HUDEP-2 (cell line): ENCODE measurements around the gene TUBA1C.
"Not testable (repeated sequence)": the region's sequence is repeated elsewhere in the genome, so short reads cannot be mapped to it uniquely, and the experiment has no call there.

Source experiments
- DNase-seq, 76 experiments: peaks; one replicate each; lab custom pipeline; 2025; ENCODE audit not compliant: unreplicated experiment in 76 of 76; lab: John Stamatoyannopoulos, UW

The TUBA1C gene

DNA sequence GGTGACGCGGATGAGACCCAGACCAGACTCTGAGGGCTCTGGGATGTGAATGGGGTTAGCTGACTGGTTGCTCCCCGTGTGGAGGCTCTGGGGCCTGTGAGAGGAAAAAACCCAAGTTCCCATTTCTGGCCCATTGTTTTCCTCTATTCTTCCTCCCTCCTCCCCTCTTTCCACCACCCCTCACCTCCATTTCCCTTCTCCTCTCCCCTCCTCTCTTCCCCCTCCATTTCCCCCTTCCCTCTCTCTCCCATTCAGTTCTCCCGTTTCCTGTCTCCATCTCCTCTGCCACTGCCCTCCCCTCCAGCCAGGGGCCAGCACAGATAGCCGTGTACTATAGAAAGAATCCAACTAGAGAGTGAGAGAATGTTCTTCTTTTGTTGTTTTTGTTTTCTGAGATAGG is 17.4 kb downstream of the TUBA1C start:
- DNase-seq = no peak

DNA sequence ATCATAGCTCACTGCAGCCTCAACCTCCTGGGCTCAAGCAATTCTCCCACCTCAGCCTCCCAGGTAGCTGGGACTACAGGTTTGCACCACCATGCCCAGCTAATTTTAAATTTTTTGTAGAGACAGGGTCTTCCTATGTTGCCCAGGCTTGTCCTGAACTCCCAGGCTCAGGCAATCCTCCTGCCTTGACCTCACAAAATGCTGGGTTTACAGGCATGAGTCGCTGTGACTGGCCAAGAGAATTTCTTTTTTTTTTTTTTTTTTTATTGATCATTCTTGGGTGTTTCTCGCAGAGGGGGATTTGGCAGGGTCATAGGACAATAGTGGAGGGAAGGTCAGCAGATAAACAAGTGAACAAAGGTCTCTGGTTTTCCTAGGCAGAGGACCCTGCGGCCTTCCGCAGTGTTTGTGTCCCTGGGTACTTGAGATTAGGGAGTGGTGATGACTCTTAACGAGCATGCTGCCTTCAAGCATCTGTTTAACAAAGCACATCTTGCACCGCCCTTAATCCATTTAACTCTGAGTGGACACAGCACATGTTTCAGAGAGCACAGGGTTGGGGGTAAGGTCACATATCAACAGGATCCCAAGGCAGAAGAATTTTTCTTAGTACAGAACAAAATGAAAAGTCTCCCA is 18.0 kb downstream of the TUBA1C start:
- not testable (repeated sequence) for DNase-seq

DNA sequence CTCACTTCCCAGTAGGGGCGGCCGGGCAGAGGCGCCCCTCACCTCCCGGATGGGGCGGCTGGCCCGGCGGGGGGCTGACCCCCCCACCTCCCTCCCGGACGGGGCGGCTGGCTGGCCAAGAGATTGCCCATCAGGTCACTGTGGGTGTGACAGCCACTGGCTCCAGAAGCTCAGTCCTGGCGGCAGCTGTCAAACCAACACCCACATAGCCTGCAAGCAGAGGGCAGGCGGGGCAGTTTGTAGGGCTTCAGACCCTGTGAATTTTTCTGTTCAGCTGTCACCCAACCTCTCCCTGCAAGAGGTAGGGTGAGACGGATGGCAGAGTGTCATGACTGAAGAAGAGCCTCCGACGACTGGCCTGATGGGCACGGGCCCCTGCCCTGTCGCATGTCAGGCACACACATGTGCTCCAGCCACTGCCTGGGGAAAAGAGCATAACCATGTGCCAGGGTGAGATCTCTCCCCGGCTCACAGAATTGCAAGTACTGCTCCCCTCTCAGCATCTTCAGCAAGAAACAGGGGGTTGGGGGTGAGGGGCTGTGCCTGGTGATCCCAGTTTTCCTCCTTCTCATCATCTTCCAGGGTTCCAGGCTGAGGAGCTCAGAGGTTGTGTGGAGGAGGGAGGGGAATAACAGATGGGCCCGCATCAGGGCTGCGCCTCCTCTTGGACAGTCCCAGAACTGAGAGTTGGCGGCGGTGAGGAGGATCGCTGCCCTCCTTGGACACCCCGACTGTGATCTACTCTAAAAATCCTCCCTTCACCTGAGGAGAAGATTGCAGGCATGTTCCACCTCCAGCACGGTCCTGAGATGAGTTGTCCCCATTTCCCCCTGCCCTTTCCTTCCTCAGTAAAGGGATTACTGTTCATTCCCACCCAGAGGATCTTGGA is 18.9 kb downstream of the TUBA1C start:
- no peak for DNase-seq

DNA sequence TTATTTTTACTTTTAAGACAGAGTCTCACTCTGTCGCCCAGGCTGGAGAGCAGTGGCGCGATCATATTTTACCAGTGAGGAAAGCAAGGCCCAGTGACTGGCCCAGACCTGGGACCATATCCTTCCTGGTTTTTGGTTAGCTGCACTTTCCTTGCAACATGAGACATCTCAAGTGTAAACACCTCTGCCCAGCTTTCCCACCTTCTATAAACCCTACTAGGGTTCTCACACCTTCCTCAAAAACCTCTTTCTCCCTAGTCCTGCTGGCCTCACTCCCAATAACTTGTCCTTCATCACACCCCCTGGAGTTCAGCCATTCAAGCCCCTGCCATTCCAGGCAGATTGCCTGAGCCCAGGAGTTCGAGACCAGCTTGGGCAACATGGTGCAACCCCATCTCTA is 19.8 kb downstream of the TUBA1C start:
- no peak for DNase-seq

DNA sequence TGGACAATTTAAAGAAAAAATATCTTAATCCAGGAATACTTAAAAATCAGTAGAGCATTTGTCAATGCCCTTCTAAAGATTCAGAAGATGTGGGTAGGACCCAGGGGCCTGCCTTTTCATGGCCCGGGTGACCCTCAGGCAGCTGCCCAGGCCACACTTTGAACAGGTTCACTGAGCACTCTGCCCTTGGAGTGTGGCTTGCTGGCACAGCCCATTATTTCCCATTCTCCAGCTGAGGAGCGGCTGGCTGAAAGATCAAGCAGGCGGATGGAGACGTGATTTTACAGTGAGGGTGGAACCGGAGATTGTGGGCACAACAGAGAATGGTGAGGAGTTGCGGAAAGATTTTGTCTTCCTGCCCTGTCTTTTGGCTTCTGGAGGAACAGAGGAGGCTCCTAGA is 23.0 kb downstream of the TUBA1C start:
- no peak for DNase-seq

DNA sequence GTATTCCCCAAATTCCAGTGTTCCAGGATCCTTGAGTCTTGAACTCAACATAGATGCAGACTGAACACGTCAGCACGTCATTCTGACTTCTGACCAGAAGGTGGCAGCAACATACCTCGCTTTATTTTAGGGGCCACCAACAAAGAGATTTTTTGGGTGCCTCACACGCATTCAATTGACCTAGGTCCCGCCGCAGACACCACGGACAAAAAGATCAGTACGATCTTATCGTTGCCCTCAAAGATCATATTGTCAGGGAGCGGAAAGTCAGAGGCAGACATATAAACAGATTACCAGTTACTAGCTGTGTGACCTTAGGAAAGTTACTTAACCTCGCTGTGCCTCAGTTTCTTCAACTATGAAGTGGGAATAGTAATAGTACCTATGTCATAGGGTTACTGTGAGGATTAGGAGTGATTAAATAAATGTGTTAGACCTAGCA is 23.6 kb downstream of the TUBA1C start:
- DNase-seq = peak in 36 of 76 experiments; percentile 5 to 56 (median 34)

DNA sequence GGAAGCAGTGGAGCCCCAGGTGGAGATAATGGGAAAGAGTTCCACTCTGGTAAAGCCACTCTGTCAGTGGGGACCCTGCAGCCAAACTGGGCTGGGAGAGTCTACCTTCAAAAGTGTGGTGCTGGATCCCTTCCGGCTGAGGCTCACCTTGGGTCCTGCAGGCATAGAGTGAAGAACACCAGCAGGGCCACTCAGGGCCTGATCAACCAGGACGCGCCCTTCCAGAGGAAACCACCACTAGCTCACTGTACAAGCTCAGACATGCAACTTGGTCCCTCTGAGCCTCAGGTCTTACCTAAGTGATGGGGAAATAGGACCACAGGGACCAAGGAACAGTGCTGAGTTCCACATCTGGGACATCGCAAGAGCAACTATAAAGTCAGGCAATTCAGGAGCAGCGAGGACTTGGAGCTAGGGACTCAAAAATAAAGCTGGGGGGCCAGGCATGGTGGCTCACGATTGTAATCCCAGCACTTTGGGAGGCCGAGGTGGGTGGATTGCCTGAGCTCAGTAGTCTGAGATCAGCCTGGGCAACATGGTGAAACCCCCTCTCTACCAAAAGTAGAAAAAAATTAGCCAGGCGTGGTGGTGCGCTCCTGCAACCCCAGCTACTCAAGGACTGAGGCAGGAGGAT is 24.2 kb downstream of the TUBA1C start:
- DNase-seq = no peak

DNA sequence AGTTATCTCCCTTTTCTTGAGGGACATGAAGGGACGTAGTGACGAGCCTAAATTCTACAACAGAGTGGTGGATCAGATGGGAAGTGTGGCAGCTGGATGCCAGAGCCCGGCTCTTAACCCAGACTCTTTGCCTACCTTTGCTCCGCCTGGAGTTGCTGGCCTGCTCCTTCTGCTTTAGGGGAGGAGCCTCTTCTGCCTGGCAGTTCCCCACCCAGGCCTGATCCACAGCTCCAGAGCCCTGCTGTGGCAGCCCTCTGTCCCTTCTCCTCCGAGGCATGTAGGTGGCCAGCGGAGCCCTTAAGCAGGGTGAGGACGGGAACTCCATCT is 27.8 kb downstream of the TUBA1C start:
- no peak for DNase-seq

DNA sequence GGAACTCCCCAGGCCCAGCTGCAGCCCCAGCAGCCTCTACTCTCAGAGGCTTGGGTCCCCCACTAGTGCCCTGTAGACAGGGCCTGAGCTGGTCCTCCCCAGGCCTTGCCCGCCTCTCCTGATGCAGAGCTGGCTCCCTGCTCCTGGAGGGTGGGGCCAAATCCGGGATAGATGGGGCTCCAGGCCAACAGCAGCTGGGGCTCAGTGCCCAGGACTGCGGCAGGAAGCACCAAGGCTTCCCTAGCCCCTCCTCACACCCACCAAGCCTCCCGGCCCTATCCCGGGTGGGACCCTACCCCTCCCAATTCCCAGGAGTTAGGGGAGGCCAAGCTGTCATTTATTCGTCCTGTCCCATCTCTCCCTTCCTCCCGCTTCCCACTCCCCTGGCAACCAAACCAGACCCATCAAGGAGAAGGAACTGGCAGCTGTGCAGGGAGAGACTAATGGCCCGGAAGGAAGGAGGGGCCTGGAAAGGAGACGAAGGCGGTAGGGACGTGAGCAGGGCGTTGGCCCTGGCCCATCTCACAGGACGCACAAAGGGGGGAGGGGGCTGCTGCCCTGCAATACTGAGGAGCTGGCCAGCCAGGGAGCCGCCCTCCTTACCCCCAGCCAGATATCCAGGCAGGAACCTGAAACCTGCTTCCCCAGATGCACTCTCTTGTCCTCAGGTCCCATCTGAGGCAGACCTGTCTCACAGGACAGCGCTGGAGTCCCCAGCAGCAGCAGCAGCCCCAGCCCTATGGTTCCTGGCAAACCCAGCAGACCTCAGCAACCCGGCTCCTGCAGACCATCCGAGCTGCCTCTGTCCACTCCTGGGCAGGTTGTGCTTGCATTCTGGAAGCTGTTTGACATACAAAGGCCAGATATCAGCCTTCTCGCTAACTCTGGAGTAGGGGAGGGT is 28.4 kb downstream of the TUBA1C start:
- DNase-seq = no peak

DNA sequence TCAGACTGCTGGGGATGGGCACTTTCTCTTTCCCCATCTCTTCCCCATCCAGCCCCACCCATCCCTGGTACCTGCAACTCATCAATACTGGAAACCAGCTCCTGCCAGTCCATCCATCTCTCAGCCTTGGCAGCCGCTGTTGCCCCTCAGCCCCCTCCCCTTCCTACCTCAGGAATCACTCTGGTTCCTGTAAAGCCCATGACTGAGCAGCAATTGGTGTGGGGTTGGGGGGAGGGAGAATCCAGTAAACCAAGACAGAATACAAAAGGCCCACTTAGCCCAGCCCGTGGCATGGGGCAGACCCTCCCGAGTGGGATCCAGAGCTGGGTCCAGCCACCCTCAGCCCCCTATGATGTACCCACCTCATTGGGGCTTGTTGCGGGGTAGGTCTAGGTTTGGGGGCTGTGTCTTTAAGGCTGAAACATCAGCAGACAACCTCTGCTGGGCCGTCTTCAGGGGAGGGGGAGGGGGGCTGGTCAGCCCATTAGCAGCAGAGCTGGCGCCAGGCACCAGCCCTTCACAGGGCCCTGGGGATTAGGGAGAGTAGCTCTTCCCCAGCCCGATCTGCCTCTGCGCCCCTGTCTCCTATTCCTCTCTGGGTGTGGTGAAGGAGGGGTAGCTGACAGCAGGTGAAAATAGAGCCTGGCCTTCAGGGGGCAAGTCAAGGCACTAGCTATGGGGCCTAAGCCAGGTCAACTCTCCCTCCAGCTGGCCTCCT is 29.4 kb downstream of the TUBA1C start:
- no peak for DNase-seq

DNA sequence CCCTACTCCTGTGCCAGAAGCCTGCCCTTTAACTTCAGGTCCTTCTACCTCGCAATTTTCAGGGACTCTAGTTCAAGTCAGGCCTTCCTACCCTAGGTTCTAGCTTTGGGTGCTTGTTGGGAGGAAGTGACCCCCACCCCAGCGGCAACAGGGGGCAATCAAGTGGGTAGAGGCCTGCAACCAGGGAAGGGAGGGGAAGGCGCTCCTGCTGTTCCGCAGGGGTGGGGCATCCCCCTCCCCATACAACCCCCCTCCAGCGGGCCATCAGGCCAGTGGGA is 29.9 kb downstream of the TUBA1C start:
- no peak for DNase-seq

DNA sequence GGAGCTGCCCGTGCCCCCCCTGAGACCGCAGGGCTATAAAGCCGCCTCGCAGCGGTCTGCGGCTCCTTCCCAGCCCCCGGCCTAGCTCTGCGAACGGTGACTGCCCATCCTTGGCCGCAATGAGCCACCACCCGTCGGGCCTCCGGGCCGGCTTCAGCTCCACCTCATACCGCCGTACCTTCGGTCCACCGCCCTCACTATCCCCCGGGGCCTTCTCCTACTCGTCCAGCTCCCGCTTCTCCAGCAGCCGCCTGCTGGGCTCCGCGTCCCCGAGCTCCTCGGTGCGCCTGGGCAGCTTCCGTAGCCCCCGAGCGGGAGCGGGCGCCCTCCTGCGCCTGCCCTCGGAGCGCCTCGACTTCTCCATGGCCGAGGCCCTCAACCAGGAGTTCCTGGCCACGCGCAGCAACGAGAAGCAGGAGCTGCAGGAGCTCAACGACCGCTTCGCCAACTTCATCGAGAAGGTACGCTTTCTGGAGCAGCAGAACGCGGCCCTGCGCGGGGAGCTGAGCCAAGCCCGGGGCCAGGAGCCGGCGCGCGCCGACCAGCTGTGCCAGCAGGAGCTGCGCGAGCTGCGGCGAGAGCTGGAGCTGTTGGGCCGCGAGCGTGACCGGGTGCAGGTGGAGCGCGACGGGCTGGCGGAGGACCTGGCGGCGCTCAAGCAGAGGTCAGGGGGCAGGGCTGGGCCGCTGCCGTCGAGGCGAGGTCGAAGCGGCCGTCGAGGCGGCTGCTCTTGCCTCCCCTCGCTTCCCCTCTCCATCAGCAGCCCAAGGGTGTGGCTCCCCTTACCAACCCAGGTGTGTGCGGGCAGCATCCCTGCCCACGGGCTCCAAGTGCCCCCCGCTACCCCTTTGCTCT is 30.4 kb downstream of the TUBA1C start, which contains the start of gene PRPH:
Gene PRPH, plus strand, starts transcription at position 66 of the 855 bp plus-strand sequence. Its CDS starts 54 bp downstream, at position 120.
- DNase-seq = no peak

DNA sequence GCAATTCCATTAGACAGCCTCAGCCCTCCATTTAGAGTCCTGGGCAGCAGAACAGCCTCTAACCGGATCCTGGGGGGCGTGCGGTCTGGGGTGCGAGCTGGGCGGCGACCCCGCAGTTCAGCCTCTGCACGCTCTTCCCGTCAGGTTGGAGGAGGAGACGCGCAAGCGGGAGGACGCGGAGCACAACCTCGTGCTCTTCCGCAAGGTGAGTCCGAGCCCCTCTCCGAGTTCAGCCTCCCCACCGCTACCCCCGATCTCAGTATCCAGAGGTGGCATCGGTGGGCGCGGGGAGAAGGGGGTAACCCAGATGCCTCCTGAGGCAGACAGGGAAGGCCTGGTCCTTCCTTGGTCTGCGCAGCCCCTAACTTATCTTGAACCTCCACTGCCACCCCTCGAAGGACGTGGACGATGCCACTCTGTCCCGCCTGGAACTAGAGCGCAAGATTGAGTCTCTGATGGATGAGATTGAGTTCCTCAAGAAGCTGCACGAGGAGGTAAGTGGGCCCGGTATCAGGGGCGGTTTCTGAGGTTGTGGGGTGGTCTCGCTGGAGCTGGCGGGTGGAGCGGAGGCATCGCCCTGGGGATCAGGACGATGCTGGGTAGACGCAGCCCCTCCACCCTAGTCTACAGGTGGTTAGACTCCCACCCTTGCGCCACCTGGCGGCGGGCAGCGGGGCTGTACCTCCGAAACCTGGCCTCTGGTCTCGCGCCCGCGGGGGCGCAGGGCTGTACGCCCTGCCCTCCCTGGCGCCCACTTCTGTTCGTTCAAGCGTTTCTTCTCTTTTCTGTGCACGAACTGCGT is 31.4 kb downstream of the TUBA1C start:
- peak in 38 of 76 experiments; percentile 4 to 56 (median 30) for DNase-seq

DNA sequence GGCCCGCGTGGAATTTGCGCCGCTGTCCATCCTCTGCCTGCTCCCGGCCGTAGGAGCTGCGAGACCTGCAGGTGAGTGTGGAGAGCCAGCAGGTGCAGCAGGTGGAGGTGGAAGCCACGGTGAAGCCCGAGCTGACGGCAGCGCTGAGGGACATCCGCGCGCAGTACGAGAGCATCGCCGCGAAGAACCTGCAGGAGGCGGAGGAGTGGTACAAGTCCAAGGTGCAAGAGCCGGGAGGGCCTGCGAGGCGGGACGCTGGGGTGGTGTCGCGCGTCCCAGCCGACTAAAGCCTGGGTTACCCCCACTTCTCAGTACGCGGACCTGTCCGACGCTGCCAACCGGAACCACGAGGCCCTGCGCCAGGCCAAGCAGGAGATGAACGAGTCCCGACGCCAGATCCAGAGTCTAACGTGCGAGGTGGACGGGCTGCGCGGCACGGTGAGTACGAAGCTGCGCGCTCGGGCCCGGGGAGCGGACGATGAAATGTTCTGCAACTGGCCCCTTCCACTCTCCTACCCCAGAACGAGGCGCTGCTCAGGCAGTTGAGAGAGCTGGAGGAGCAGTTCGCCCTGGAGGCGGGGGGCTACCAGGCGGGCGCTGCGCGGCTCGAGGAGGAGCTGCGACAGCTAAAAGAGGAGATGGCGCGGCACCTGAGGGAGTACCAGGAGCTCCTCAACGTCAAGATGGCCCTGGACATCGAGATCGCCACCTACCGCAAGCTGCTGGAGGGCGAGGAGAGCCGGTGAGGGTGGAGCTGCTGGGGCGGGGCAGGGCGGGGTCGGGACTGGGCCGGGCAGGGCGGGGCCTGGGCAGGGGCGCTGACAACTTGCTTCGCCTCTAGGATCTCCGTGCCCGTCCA is 32.2 kb downstream of the TUBA1C start:
- DNase-seq = peak in 21 of 76 experiments; percentile 4 to 51 (median 25)

DNA sequence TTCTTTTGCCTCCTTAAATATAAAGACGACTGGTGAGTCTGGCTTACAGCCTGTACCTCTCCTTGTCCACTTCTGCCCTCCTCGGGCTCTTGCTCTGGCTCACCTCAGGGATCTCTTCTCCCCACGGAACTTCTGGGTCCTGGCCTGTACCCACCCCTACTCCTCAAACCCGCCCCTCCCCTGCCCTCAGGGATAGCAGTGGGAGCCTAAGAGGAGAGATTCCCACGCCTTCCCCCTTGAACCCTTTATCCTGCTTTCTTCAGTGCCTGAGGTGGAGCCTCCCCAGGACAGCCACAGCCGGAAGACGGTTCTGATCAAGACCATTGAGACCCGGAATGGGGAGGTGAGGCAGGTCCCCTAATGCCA is 32.8 kb downstream of the TUBA1C start:
- no peak for DNase-seq

DNA sequence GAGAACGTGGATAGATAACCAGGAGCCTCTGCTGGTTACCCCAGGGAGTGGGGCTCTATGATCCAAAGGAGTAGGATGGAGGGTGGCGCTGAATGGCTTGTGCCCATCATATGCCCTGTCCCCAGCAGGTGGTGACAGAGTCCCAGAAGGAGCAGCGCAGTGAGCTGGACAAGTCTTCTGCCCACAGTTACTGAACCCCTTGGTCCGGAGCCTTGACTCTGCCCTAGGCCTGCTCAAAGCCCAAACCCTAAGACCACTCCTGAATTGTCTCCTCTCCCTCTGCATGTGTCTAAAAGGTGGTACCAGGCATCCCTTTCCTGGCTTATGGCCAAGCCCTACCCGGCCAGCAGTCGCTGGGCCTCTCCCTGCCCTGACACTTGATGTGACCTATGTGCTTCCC is 33.3 kb downstream of the TUBA1C start:
- DNase-seq = peak in 10 of 76 experiments; percentile 8 to 35 (median 19)

DNA sequence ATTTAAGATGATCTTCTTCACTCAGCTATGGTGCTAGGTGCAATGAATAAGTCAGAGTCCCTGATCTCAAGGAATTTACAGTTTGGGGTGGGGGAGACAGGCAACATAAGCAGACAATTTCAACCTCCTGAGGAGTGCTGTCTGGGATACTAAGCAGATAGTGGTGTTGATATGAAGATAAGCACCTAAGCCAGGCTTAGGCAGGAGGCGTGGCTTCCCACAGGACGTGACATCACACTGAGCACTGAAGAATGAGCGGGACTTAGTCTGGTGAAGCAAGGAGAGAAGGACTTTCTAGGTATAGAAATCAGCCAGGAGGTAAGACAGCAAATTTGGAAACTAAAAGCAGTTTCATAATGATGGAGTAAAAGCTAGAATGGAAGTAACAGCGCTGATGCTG is 36.9 kb downstream of the TUBA1C start:
- DNase-seq = peak in 5 of 76 experiments; percentile 2 to 27 (median 14)

DNA sequence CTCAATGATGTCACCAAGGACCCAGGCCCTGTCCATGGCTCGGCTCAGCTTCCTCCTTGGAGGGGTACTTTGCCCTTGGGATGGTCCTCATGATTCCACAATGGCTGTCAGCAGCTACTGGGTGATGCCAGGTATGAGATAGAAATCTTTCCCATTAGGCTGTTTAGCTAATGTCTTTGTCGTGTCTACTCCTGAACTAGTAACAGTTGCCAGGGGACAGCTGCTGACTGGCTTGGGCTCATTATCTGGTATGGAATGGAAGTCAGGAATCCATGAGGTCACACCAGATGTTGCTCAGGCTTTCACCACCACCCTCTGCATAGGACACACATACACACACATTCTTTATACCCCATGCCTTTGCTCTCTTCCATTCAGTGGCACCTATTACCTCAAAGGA is 39.3 kb downstream of the TUBA1C start:
- DNase-seq = no peak
